ENCODE measurements around the gene TJP2.

DNA sequence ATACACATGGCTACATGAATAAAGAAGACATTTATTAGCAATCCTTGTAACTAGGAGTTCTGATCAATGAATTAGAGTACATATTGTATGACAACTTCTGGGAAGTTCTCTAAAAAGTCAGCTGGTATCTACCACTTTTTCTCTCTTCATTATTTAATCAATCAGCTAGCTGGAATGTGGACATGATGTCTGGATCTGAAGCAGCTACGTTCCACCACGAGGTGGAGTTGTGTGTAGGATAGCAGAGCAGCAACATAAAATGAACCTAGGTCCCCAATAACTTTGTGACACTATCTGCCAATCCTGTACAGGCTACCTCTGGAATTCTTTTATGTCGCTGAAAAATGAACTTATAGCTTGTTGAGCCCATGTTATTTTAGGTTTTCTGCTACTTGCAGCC lies 118.0 kb downstream of the TJP2 start:
- TF ChIP-seq, protein P1, sequence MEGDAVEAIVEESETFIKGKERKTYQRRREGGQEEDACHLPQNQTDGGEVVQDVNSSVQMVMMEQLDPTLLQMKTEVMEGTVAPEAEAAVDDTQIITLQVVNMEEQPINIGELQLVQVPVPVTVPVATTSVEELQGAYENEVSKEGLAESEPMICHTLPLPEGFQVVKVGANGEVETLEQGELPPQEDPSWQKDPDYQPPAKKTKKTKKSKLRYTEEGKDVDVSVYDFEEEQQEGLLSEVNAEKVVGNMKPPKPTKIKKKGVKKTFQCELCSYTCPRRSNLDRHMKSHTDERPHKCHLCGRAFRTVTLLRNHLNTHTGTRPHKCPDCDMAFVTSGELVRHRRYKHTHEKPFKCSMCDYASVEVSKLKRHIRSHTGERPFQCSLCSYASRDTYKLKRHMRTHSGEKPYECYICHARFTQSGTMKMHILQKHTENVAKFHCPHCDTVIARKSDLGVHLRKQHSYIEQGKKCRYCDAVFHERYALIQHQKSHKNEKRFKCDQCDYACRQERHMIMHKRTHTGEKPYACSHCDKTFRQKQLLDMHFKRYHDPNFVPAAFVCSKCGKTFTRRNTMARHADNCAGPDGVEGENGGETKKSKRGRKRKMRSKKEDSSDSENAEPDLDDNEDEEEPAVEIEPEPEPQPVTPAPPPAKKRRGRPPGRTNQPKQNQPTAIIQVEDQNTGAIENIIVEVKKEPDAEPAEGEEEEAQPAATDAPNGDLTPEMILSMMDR (IDR thresholded peaks at IDR 0.05; ENCODE audit: low read length), result no peak; the same call in 1 of the 2 replicates
- TF ChIP-seq EZH2 (IDR thresholded peaks at IDR 0.05; ENCODE audit: borderline replicate concordance, low read length), result no peak
